HEK293 (cell line): ENCODE data around the gene LYPD6B.
A peak's percentile ranks its signal among the peaks of the same experiment; 100 is the strongest.

ENCODE experiments used
- CTCF ChIA-PET: fragments of 350-600 bp; formaldehyde crosslinking; extraction: SDS; loops from one replicate; lab custom pipeline; 2021; ENCODE audit warnings: antibody characterized with exemption; lab: Yijun Ruan, JAX
- POLR2A ChIA-PET: fragments of 300-600 bp; formaldehyde crosslinking; extraction: SDS; loops from one replicate; lab custom pipeline; 2020; ENCODE audit warnings: antibody characterized with exemption, inconsistent platforms; lab: Yijun Ruan, JAX
- H3K27ac ChIP-seq: fragments of 200-500 bp; sonication (Bioruptor generic); 2 replicates; pipeline ENCODE4 v1.5.1; 2014; ENCODE audit warnings: low read depth, low read length, control low read depth, inconsistent platforms; ENCODE audit errors: extremely low read depth
- H3K36me3 ChIP-seq, 2 experiments: fragments of 200-500 bp in 1 of 2; sonication (Bioruptor generic) in 1 of 2; 1 replicate in 1 of 2; 2 replicates in 1 of 2; pipeline ENCODE4 v1.5.1; 2014 to 2017; ENCODE audit warnings: inconsistent platforms in 2 of 2, low read length in 2 of 2; ENCODE audit not compliant: control insufficient read depth in 2 of 2, insufficient read depth in 1 of 2
- H3K4me1 ChIP-seq: fragments of 200-500 bp; sonication (Bioruptor generic); 2 replicates; pipeline ENCODE4 v1.5.1; 2014; ENCODE audit warnings: mild to moderate bottlenecking, low read length, inconsistent platforms; ENCODE audit not compliant: control insufficient read depth, insufficient read depth
- H3K4me3 ChIP-seq: 2 replicates; pipeline ENCODE4 v1.5.1; 2011; ENCODE audit warnings: low read depth, mild to moderate bottlenecking, control low read depth, low read length, moderate library complexity
- H3K9me3 ChIP-seq: fragments of 200-500 bp; sonication (Bioruptor generic); 2 replicates; pipeline ENCODE4 v1.5.1; 2014; ENCODE audit warnings: low read depth, low read length, inconsistent platforms; ENCODE audit not compliant: control insufficient read depth, insufficient read depth
- KLF16 ChIP-seq: fragments of 450-650 bp; formaldehyde crosslinking; IDR thresholded peaks from 2 replicates; pipeline ENCODE4 v1.5.1; 2017; ENCODE audit warnings: missing biosample characterization, missing genetic modification characterization
- SALL2 ChIP-seq: fragments of 450-650 bp; formaldehyde crosslinking; IDR thresholded peaks from 2 replicates; pipeline ENCODE4 v1.5.0; 2017; ENCODE audit warnings: missing biosample characterization, mild to moderate bottlenecking, missing genetic modification characterization, borderline replicate concordance
- SP7 ChIP-seq: fragments of 450-650 bp; formaldehyde crosslinking; IDR thresholded peaks from 2 replicates; pipeline ENCODE4 v1.5.1; 2016; ENCODE audit warnings: missing biosample characterization, missing genetic modification characterization
- ZBTB48 ChIP-seq: fragments of 450-650 bp; formaldehyde crosslinking; IDR thresholded peaks from 2 replicates; pipeline ENCODE4 v1.5.1; 2016; ENCODE audit warnings: missing biosample characterization, missing genetic modification characterization
- ZFHX2 ChIP-seq: fragments of 450-650 bp; formaldehyde crosslinking; conservative IDR thresholded peaks from 2 replicates; pipeline ENCODE4 v1.5.1; 2016; ENCODE audit warnings: missing biosample characterization, missing genetic modification characterization
- ZFP41 ChIP-seq: fragments of 450-650 bp; formaldehyde crosslinking; IDR thresholded peaks from 2 replicates; pipeline ENCODE4 v1.5.1; 2016; ENCODE audit warnings: missing biosample characterization, missing genetic modification characterization, borderline replicate concordance
- ZFP69B ChIP-seq: fragments of 450-650 bp; formaldehyde crosslinking; IDR thresholded peaks from 2 replicates; pipeline ENCODE4 v1.5.1; 2016; ENCODE audit warnings: missing biosample characterization, missing genetic modification characterization
- ZIC2 ChIP-seq: fragments of 450-650 bp; formaldehyde crosslinking; IDR thresholded peaks from 2 replicates; pipeline ENCODE4 v1.5.1; 2016; ENCODE audit warnings: missing biosample characterization, missing genetic modification characterization
- ZNF10 ChIP-seq: fragments of 450-650 bp; formaldehyde crosslinking; IDR thresholded peaks from 2 replicates; pipeline ENCODE4 v1.5.1; 2017; ENCODE audit warnings: missing biosample characterization, missing genetic modification characterization
- ZNF174 ChIP-seq: fragments of 450-650 bp; formaldehyde crosslinking; IDR thresholded peaks from 2 replicates; pipeline ENCODE4 v1.5.0; 2017; ENCODE audit warnings: missing biosample characterization, mild to moderate bottlenecking, missing genetic modification characterization
- ZNF223 ChIP-seq: fragments of 450-650 bp; formaldehyde crosslinking; IDR thresholded peaks from 2 replicates; pipeline ENCODE4 v1.5.1; 2016; ENCODE audit warnings: missing biosample characterization, missing genetic modification characterization
- ZNF366 ChIP-seq: fragments of 450-650 bp; formaldehyde crosslinking; conservative IDR thresholded peaks from 2 replicates; pipeline ENCODE4 v1.5.1; 2016; ENCODE audit warnings: missing biosample characterization, missing genetic modification characterization
- ZNF548 ChIP-seq: fragments of 450-650 bp; formaldehyde crosslinking; IDR thresholded peaks from 2 replicates; pipeline ENCODE4 v1.5.1; 2016; ENCODE audit warnings: missing biosample characterization, missing genetic modification characterization
- ZNF670 ChIP-seq: fragments of 450-650 bp; formaldehyde crosslinking; IDR thresholded peaks from 2 replicates; pipeline ENCODE4 v1.5.1; 2016; ENCODE audit warnings: missing biosample characterization, missing genetic modification characterization, low read depth
- ZNF677 ChIP-seq: fragments of 450-650 bp; IDR thresholded peaks from 2 replicates; pipeline ENCODE4 v1.5.0; 2018; ENCODE audit warnings: missing biosample characterization, mild to moderate bottlenecking, missing genetic modification characterization, moderate library complexity
- ZNF704 ChIP-seq: fragments of 450-650 bp; formaldehyde crosslinking; IDR thresholded peaks from 2 replicates; pipeline ENCODE4 v1.5.1; 2016; ENCODE audit warnings: missing biosample characterization, missing genetic modification characterization
- ZNF747 ChIP-seq: fragments of 450-650 bp; formaldehyde crosslinking; IDR thresholded peaks from 2 replicates; pipeline ENCODE4 v1.5.1; 2016; ENCODE audit warnings: missing biosample characterization, missing genetic modification characterization
- ZNF777 ChIP-seq: fragments of 450-650 bp; formaldehyde crosslinking; IDR thresholded peaks from 2 replicates; pipeline ENCODE4 v1.5.1; 2017; ENCODE audit warnings: missing biosample characterization, missing genetic modification characterization, borderline replicate concordance
- ZNF830 ChIP-seq: fragments of 450-650 bp; IDR thresholded peaks from 2 replicates; pipeline ENCODE4 v1.5.0; 2018; ENCODE audit warnings: missing biosample characterization, missing genetic modification characterization, low read depth, mild to moderate bottlenecking, moderate library complexity
- ZSCAN23 ChIP-seq: fragments of 450-650 bp; formaldehyde crosslinking; IDR thresholded peaks from 2 replicates; pipeline ENCODE4 v1.5.1; 2016; ENCODE audit warnings: missing biosample characterization, missing genetic modification characterization
- TF ChIP-seq, protein P1 (sequence below): fragments of 450-650 bp; formaldehyde crosslinking; IDR thresholded peaks from 2 replicates; pipeline ENCODE4 v1.5.1; 2016; ENCODE audit warnings: missing biosample characterization, missing genetic modification characterization
- TF ChIP-seq, protein P2 (sequence below): fragments of 450-650 bp; formaldehyde crosslinking; IDR thresholded peaks from 2 replicates; pipeline ENCODE4 v1.5.1; 2016; ENCODE audit warnings: missing biosample characterization, missing genetic modification characterization
- TF ChIP-seq, protein P3 (sequence below): fragments of 450-650 bp; formaldehyde crosslinking; IDR thresholded peaks from 2 replicates; pipeline ENCODE4 v1.5.1; 2016; ENCODE audit warnings: missing biosample characterization, missing genetic modification characterization
- TF ChIP-seq, protein P4 (sequence below): fragments of 450-650 bp; IDR thresholded peaks from 2 replicates; pipeline ENCODE4 v1.5.1; 2018; ENCODE audit warnings: missing biosample characterization, mild to moderate bottlenecking, missing genetic modification characterization

Gene LYPD6B

DNA sequence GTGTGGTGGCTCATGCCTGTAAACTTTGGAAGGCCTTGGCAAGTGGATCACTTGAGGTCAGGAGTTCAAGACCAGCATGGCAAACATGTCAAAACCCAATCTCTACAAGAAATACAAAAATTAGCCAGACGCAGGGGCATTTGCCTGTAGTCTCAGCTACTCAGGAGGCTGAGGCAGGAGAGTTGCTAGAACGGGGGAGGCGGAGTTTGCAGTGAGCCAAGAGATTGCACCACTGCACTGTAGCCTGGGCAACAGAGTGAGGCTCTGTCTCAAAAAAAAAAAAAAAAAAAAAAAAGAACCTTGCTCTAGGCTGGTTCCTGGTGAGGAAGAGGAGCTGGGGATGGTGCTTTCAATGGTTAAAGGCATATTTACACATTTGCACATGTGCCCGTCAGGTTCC lies 129.4 kb downstream of the LYPD6B start (continued):
- TF ChIP-seq, protein P1, sequence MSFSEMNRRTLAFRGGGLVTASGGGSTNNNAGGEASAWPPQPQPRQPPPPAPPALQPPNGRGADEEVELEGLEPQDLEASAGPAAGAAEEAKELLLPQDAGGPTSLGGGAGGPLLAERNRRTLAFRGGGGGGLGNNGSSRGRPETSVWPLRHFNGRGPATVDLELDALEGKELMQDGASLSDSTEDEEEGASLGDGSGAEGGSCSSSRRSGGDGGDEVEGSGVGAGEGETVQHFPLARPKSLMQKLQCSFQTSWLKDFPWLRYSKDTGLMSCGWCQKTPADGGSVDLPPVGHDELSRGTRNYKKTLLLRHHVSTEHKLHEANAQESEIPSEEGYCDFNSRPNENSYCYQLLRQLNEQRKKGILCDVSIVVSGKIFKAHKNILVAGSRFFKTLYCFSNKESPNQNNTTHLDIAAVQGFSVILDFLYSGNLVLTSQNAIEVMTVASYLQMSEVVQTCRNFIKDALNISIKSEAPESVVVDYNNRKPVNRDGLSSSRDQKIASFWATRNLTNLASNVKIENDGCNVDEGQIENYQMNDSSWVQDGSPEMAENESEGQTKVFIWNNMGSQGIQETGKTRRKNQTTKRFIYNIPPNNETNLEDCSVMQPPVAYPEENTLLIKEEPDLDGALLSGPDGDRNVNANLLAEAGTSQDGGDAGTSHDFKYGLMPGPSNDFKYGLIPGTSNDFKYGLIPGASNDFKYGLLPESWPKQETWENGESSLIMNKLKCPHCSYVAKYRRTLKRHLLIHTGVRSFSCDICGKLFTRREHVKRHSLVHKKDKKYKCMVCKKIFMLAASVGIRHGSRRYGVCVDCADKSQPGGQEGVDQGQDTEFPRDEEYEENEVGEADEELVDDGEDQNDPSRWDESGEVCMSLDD (tag by site-specific recombination): no peak
- TF ChIP-seq ZNF174 (tag by site-specific recombination): no peak
- TF ChIP-seq ZNF677 (tag by site-specific recombination): no peak
- TF ChIP-seq, protein P2, sequence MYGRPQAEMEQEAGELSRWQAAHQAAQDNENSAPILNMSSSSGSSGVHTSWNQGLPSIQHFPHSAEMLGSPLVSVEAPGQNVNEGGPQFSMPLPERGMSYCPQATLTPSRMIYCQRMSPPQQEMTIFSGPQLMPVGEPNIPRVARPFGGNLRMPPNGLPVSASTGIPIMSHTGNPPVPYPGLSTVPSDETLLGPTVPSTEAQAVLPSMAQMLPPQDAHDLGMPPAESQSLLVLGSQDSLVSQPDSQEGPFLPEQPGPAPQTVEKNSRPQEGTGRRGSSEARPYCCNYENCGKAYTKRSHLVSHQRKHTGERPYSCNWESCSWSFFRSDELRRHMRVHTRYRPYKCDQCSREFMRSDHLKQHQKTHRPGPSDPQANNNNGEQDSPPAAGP (tag by site-specific recombination): no peak
- TF ChIP-seq ZSCAN23 (tag by site-specific recombination): no peak

GRCh38 chr2:149169656-149170055 lies 131.2 kb downstream of the LYPD6B start:
- H3K9me3 ChIP-seq: no peaks in the 10 kb centered on the region
- no peak overlapping the region for H3K4me3 ChIP-seq
- no peaks in the 10 kb centered on the region for H3K36me3 ChIP-seq
- no peak overlapping the region for H3K27ac ChIP-seq
- ChIA-PET POLR2A (no interaction called here), CTCF (interaction anchor here (0.6 kb wide), 1 partner anchor 117 kb away, joined by 7 read pairs; no protein-coding TSS in a partner anchor)
- H3K4me1 ChIP-seq: no peaks in the 10 kb centered on the region
- TF ChIP-seq ZNF366 (tag by site-specific recombination) (peak; percentile 44; the same call in 1 of the 2 replicates), ZNF830 (tag by site-specific recombination) (no peak), ZNF10 (tag by site-specific recombination) (peak; percentile 60; the same call in 1 of the 2 replicates), SP7 (tag by site-specific recombination) (peak; percentile 94), ZNF223 (tag by site-specific recombination) (no peak), ZNF548 (no peak), ZNF777 (tag by site-specific recombination) (no peak)

- CTCF ChIA-PET: interaction anchor here (0.6 kb wide), 1 partner anchor 117 kb away, joined by 7 read pairs; no protein-coding TSS in a partner anchor
- Histone ChIP-seq H3K4me3 (no peak overlapping the region), H3K27ac (no peak overlapping the region), H3K9me3 (no peaks in the 10 kb centered on the region), H3K36me3 (no peaks in the 10 kb centered on the region), H3K4me1 (no peaks in the 10 kb centered on the region)
- POLR2A ChIA-PET: no interaction called here
- TF ChIP-seq, protein P3, sequence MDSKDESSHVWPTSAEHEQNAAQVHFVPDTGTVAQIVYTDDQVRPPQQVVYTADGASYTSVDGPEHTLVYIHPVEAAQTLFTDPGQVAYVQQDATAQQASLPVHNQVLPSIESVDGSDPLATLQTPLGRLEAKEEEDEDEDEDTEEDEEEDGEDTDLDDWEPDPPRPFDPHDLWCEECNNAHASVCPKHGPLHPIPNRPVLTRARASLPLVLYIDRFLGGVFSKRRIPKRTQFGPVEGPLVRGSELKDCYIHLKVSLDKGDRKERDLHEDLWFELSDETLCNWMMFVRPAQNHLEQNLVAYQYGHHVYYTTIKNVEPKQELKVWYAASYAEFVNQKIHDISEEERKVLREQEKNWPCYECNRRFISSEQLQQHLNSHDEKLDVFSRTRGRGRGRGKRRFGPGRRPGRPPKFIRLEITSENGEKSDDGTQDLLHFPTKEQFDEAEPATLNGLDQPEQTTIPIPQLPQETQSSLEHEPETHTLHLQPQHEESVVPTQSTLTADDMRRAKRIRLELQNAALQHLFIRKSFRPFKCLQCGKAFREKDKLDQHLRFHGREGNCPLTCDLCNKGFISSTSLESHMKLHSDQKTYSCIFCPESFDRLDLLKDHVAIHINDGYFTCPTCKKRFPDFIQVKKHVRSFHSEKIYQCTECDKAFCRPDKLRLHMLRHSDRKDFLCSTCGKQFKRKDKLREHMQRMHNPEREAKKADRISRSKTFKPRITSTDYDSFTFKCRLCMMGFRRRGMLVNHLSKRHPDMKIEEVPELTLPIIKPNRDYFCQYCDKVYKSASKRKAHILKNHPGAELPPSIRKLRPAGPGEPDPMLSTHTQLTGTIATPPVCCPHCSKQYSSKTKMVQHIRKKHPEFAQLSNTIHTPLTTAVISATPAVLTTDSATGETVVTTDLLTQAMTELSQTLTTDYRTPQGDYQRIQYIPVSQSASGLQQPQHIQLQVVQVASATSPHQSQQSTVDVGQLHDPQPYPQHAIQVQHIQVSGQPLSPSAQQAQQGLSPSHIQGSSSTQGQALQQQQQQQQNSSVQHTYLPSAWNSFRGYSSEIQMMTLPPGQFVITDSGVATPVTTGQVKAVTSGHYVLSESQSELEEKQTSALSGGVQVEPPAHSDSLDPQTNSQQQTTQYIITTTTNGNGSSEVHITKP (tag by site-specific recombination): no peak
- TF ChIP-seq ZNF677 (tag by site-specific recombination): no peak
- TF ChIP-seq ZIC2 (tag by site-specific recombination): no peak
- TF ChIP-seq, protein P4, sequence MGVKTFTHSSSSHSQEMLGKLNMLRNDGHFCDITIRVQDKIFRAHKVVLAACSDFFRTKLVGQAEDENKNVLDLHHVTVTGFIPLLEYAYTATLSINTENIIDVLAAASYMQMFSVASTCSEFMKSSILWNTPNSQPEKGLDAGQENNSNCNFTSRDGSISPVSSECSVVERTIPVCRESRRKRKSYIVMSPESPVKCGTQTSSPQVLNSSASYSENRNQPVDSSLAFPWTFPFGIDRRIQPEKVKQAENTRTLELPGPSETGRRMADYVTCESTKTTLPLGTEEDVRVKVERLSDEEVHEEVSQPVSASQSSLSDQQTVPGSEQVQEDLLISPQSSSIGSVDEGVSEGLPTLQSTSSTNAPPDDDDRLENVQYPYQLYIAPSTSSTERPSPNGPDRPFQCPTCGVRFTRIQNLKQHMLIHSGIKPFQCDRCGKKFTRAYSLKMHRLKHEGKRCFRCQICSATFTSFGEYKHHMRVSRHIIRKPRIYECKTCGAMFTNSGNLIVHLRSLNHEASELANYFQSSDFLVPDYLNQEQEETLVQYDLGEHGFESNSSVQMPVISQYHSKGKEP: no peak
- no peak for TF ChIP-seq ZNF747 (tag by site-specific recombination)
- TF ChIP-seq KLF16 (tag by site-specific recombination): no peak
- no peak for TF ChIP-seq ZNF704 (tag by site-specific recombination)
- no peak for TF ChIP-seq ZFHX2 (tag by site-specific recombination)
- no peak for TF ChIP-seq SALL2
- TF ChIP-seq ZBTB48: no peak
- no peak for TF ChIP-seq ZNF830 (tag by site-specific recombination)
- TF ChIP-seq ZNF670 (tag by site-specific recombination): no peak
- TF ChIP-seq ZFP69B: no peak
- no peak for TF ChIP-seq ZFP41
These were observed 131.7 kb downstream of the LYPD6B start for GRCh38 chr2:149170156-149170555.
